HL-60 (cell line): Measurements from ENCODE around the gene RAB3IP.

Experiments used
- CTCF ChIP-seq: IDR thresholded peaks from one replicate; pipeline ENCODE4 v1.5.1; 2011; ENCODE audit warnings: low read length, control low read depth, inconsistent platforms; ENCODE audit not compliant: insufficient read depth
- GABPA ChIP-seq: IDR thresholded peaks from 2 replicates; pipeline ENCODE4 v1.6.1; 2012; ENCODE audit warnings: low read depth

DNA sequence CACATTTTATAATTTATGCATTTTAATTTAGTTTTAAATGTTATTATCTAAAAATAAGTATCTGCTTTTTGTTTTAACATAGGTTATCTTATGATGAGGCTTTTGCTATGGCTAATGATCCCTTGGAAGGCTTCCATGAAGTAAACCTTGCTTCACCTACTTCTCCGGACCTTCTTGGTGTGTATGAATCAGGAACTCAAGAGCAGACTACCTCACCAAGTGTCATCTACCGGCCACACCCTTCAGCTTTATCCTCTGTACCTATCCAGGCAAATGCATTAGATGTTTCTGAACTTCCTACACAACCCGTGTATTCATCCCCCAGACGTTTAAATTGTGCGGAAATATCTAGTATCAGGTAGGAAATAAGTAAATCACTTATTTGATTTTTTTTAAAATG, 16.6 kb downstream of the RAB3IP start:
- TF ChIP-seq GABPA (no peak), CTCF (no peak)
